Measurements from ENCODE around the gene ACAT2.
A peak's percentile ranks its signal among the peaks of the same experiment; 100 is the strongest.
"Not testable (repeated sequence)": the region's sequence is repeated elsewhere in the genome, so short reads cannot be mapped to it uniquely, and the experiment has no call there.

ACAT2 gene

GRCh38 chr6:159777240-159777904 is 15.5 kb downstream of the ACAT2 start:
- no peak for DNase-seq

GRCh38 chr6:159778131-159778530 is 16.3 kb downstream of the ACAT2 start:
- DNase-seq, result no peak

- no peak for DNase-seq
These were observed 16.8 kb downstream of the ACAT2 start for GRCh38 chr6:159778542-159779103.

- no peak for DNase-seq
These were observed 26.4 kb downstream of the ACAT2 start for GRCh38 chr6:159788276-159788675.

GRCh38 chr6:159788753-159789376 is 27.0 kb downstream of the ACAT2 start:
- DNase-seq, result peak; percentile 25

GRCh38 chr6:159789377-159790148 is 27.7 kb downstream of the ACAT2 start, which contains the start of gene TCP1:
TCP1 (minus strand) TSS chr6:159789602; CDS start chr6:159789468, 134 bp downstream.
- peak; percentile 100 for DNase-seq

GRCh38 chr6:159790149-159790955 is 28.5 kb downstream of the ACAT2 start, which contains the start of gene MRPL18:
MRPL18 (plus strand) TSS chr6:159790467; CDS start chr6:159790588, 121 bp downstream.
- DNase-seq, result peak; percentile 98

- DNase-seq, result no peak
These were observed 29.2 kb downstream of the ACAT2 start for GRCh38 chr6:159790956-159791598.

- not testable (repeated sequence) for DNase-seq
These were observed 33.1 kb downstream of the ACAT2 start for GRCh38 chr6:159794976-159795375.

- DNase-seq, result no peak
These were observed 35.7 kb downstream of the ACAT2 start for GRCh38 chr6:159797554-159797953.

GRCh38 chr6:159800141-159800865 is 38.5 kb downstream of the ACAT2 start, which contains the start of gene PNLDC1:
PNLDC1 (plus strand) TSS chr6:159800276; CDS start chr6:159800308, 32 bp downstream.
- DNase-seq, result no peak

GRCh38 chr6:159801935-159802334 is 40.1 kb downstream of the ACAT2 start:
- no peak for DNase-seq

- no peak for DNase-seq
These were observed 42.7 kb downstream of the ACAT2 start for GRCh38 chr6:159804504-159804903.

- no peak for DNase-seq
These were observed 43.7 kb downstream of the ACAT2 start for GRCh38 chr6:159805440-159806020.

- DNase-seq, result no peak
These were observed 44.2 kb downstream of the ACAT2 start for GRCh38 chr6:159806021-159806458.

GRCh38 chr6:159807150-159807858 is 45.5 kb downstream of the ACAT2 start:
- DNase-seq, result no peak

GRCh38 chr6:159808647-159809046 is 46.8 kb downstream of the ACAT2 start:
- DNase-seq, result no peak

GRCh38 chr6:159809149-159809548 is 47.3 kb downstream of the ACAT2 start:
- no peak for DNase-seq

- no peak for DNase-seq
These were observed 51.9 kb downstream of the ACAT2 start for GRCh38 chr6:159813781-159814180.

GRCh38 chr6:159815410-159815809 is 53.6 kb downstream of the ACAT2 start:
- no peak for DNase-seq
